ENCODE results near the gene DRC3. TPM values are rescaled to one million over a fixed set of nuclear protein-coding genes. Genes with fewer than 3 reads are reported as not detected.

DRC3 gene
- total and polyA plus RNA-seq, 2 donors (not counting 3 experiments of a cell fraction or from before 2014, with no cell fraction given), result 1.6 to 2.9 TPM

DNA sequence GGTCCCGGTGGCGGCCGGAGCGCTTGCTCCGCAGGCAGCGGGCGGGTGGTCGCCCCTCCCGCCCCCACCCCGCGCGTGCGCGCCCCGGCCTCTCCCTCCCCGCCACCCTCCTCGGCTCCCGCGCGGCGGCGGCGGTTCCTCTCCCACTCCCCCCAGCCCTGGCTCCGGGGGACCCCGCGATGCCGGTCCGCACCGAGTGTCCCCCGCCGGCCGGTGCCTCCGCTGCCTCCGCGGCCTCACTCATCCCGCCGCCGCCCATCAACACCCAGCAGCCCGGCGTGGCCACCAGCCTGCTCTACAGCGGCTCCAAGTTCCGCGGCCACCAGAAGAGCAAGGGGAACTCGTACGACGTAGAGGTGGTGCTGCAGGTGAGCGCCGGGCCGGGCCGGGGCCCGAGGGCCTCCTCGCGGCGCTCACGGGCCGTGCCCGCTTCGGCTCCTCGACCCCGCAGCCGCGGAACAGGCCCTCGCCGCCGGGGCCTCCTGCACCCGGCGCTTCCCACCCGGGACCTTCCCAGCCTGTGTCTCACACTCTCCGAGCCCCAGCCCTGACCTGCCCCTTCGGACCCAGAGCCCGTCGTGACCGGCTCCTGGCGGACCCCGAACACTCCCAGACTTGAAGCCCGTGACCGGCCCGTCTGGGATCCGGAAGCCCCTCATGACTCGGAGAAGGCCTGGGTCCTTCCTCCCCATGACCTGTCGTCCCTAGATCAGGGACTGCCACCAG, 67.0 kb downstream of the DRC3 start:
- peaks cover 20% of the 10 kb centered on the region for H3K4me1 ChIP-seq (ENCODE audit: control insufficient read depth, extremely low read depth, insufficient read depth, low read length)
- TF ChIP-seq, protein P1, sequence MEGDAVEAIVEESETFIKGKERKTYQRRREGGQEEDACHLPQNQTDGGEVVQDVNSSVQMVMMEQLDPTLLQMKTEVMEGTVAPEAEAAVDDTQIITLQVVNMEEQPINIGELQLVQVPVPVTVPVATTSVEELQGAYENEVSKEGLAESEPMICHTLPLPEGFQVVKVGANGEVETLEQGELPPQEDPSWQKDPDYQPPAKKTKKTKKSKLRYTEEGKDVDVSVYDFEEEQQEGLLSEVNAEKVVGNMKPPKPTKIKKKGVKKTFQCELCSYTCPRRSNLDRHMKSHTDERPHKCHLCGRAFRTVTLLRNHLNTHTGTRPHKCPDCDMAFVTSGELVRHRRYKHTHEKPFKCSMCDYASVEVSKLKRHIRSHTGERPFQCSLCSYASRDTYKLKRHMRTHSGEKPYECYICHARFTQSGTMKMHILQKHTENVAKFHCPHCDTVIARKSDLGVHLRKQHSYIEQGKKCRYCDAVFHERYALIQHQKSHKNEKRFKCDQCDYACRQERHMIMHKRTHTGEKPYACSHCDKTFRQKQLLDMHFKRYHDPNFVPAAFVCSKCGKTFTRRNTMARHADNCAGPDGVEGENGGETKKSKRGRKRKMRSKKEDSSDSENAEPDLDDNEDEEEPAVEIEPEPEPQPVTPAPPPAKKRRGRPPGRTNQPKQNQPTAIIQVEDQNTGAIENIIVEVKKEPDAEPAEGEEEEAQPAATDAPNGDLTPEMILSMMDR (IDR thresholded peaks at IDR 0.05; ENCODE audit: extremely low read depth in 1 of 2, insufficient read depth in 1 of 2, low read depth in 1 of 2, low read length in 2 of 2), result no peak
- TF ChIP-seq, protein P2, sequence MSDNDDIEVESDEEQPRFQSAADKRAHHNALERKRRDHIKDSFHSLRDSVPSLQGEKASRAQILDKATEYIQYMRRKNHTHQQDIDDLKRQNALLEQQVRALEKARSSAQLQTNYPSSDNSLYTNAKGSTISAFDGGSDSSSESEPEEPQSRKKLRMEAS (IDR thresholded peaks at IDR 0.05; ENCODE audit: insufficient read depth, insufficient read length), result no peak
- no peak for TF ChIP-seq POLR2AphosphoS5 (IDR thresholded peaks at IDR 0.05; ENCODE audit: insufficient read depth, low read depth, low read length)
- ChIA-PET POLR2A (no interaction called here), CTCF (no interaction called here)
- H3K36me3 ChIP-seq (ENCODE audit: control insufficient read depth in 2 of 2, extremely low read depth in 1 of 2, insufficient read depth in 2 of 2, low read length in 2 of 2), result no peaks in the 10 kb centered on the region
- no peaks in the 10 kb centered on the region for H3K9me3 ChIP-seq (replicated peaks; ENCODE audit: control insufficient read depth, insufficient read depth, low read length)
- BruUV-seq (replicated peaks), result no TSS peak
- dilution Hi-C loops (cut with MboI; ENCODE audit: extremely low pct_ligation_motif_present, low sequenced_read_pairs) (loop anchor here (25.0 kb wide), 1 partner anchor 152 kb away; no protein-coding TSS in a partner anchor), intact Hi-C loops (cut with micrococcal nuclease) (loop anchor here (2.0 kb wide), 1 partner anchor 67 kb away; the partner anchor contains the start of genes DRC3 and TOM1L2)
- H3K9me1 ChIP-seq (replicated peaks; ENCODE audit: control insufficient read depth, extremely low read depth, insufficient read depth, low read length), result no peaks in the 10 kb centered on the region
- DNase-seq (ENCODE audit: low read depth, low spot score) (peak; percentile 17), FAIRE-seq (no peak)
- H2AFZ ChIP-seq (ENCODE audit: low read depth, low read length), result peak overlapping the region; percentile 80
- no peaks in the 10 kb centered on the region for H3K27me3 ChIP-seq (ENCODE audit: control insufficient read depth in 2 of 2, insufficient read depth in 2 of 2, low read length in 2 of 2)
- H3K79me2 ChIP-seq (ENCODE audit: control insufficient read depth, insufficient read depth, low read length), result peaks cover 12% of the 10 kb centered on the region
- H4K20me1 ChIP-seq (replicated peaks; ENCODE audit: control insufficient read depth, extremely low read depth, insufficient read depth, low read length), result no peaks in the 10 kb centered on the region
- peak overlapping the region; percentile 45 to 96 (median 57) for H3K4me3 ChIP-seq (replicated peaks in 1 of 3; ENCODE audit: insufficient read depth in 1 of 3, low read depth in 1 of 3, low read length in 3 of 3)
- H3K27ac ChIP-seq (ENCODE audit: insufficient read depth, low read depth, low read length), result no peak overlapping the region
- peak overlapping the region; percentile 44 for H3K9ac ChIP-seq (replicated peaks; ENCODE audit: extremely low read depth, insufficient read depth, low read length)
- H3K4me2 ChIP-seq (ENCODE audit: insufficient read depth, low read length), result peak overlapping the region; percentile 71
